HepG2 (cell line): ENCODE measurements around the gene NOP58. TPM values are rescaled to one million over a fixed set of nuclear protein-coding genes. Genes with fewer than 3 reads are reported as not detected.

Experiments used
- ASH2L ChIP-seq: fragments of 300-600, 200-600 bp; sonication (generic); IDR thresholded peaks from 2 replicates; pipeline ENCODE4 v1.7.0; 2017; ENCODE audit warnings: low read depth, mild to moderate bottlenecking, moderate library complexity, mixed read lengths, low read length; ENCODE audit not compliant: insufficient read length
- E2F2 ChIP-seq: sonication (generic); formaldehyde crosslinking; IDR thresholded peaks from 2 replicates; pipeline ENCODE4 v1.4.0; 2020; ENCODE audit warnings: missing genetic modification reagents, borderline replicate concordance
- GATAD1 ChIP-seq: IDR thresholded peaks from 2 replicates; pipeline ENCODE4 v1.6.1; 2016; ENCODE audit warnings: missing genetic modification reagents, missing compliant biosample characterization
- MIER3 ChIP-seq: IDR thresholded peaks from 2 replicates; pipeline ENCODE4 v1.6.1; 2016; ENCODE audit warnings: missing compliant biosample characterization, borderline replicate concordance
- RFXAP ChIP-seq: sonication (generic); formaldehyde crosslinking; IDR thresholded peaks from 2 replicates; pipeline ENCODE4 v1.4.0; 2020; ENCODE audit warnings: missing genetic modification reagents, borderline replicate concordance
- RXRA ChIP-seq: sonication (generic); formaldehyde crosslinking; IDR thresholded peaks from 2 replicates; pipeline ENCODE4 v1.5.1; 2020; ENCODE audit warnings: missing genetic modification reagents
- SMARCC2 ChIP-seq: fragments of 450-650 bp; IDR thresholded peaks from 2 replicates; pipeline ENCODE4 v1.6.1; 2017; ENCODE audit warnings: antibody characterized with exemption, mild to moderate bottlenecking
- STAT5B ChIP-seq: sonication (generic); formaldehyde crosslinking; IDR thresholded peaks from 2 replicates; pipeline ENCODE4 v1.4.0; 2020; ENCODE audit warnings: missing genetic modification reagents
- ZNF143 ChIP-seq: sonication (generic); formaldehyde crosslinking; IDR thresholded peaks from 2 replicates; pipeline ENCODE4 v1.4.0; 2020; ENCODE audit warnings: missing genetic modification reagents
- polyA plus RNA-seq, 8 experiments: library from polyadenylated mRNA; depleted of rRNA in 3 of 8; stranded (reverse) in 7 of 8; unstranded in 1 of 8; fragments of >200 nt; fragmentation: Illumina TruSeq in 4 of 8; extraction: Trizol in 4 of 8; gene quantifications; 2 replicates each; pipeline versions ENCODE4 v1.2.1 to v1.2.3, GENCODE V29; 2011 to 2016; ENCODE audit warnings: low read depth in 4 of 8, missing spikeins in 1 of 8, mixed read lengths in 1 of 8; ENCODE audit not compliant: insufficient read depth in 1 of 8
- total RNA-seq, 5 experiments: library from RNA; depleted of rRNA; stranded (reverse); fragments of >200 nt; fragmentation: Illumina TruSeq; extraction: Trizol; gene quantifications; 2 replicates each; pipeline ENCODE4 v1.2.3, GENCODE V29; 2016; ENCODE audit warnings: low read depth in 1 of 5
- TF ChIP-seq, protein P1 (sequence below): sonication (generic); formaldehyde crosslinking; IDR thresholded peaks from 2 replicates; pipeline ENCODE4 v1.9.0; 2021; ENCODE audit warnings: missing genetic modification reagents, mild to moderate bottlenecking, borderline replicate concordance
- TF ChIP-seq, protein P2 (sequence below): sonication (generic); formaldehyde crosslinking; IDR thresholded peaks from 2 replicates; pipeline ENCODE4 v1.5.0; 2020; ENCODE audit warnings: mild to moderate bottlenecking, missing genetic modification reagents
- TF ChIP-seq, protein P3 (sequence below): sonication (generic); formaldehyde crosslinking; IDR thresholded peaks from 2 replicates; pipeline ENCODE4 v1.5.1; 2020; ENCODE audit warnings: mild to moderate bottlenecking, missing genetic modification reagents, borderline replicate concordance
- TF ChIP-seq, protein P4 (sequence below): sonication (generic); formaldehyde crosslinking; IDR thresholded peaks from 2 replicates; pipeline ENCODE4 v1.8.0; 2022; ENCODE audit warnings: mild to moderate bottlenecking, missing genetic modification reagents; ENCODE audit not compliant: insufficient replicate concordance
- TF ChIP-seq, protein P5 (sequence below): sonication (generic); formaldehyde crosslinking; IDR thresholded peaks from 2 replicates; pipeline ENCODE4 v1.8.0; 2023; ENCODE audit warnings: mild to moderate bottlenecking, missing genetic modification reagents

Gene NOP58
- total and polyA plus RNA-seq, 2 of the 13 experiments (the other 11 are each of a cell fraction or from before 2014, with no cell fraction given): 74.9 to 203 TPM

DNA sequence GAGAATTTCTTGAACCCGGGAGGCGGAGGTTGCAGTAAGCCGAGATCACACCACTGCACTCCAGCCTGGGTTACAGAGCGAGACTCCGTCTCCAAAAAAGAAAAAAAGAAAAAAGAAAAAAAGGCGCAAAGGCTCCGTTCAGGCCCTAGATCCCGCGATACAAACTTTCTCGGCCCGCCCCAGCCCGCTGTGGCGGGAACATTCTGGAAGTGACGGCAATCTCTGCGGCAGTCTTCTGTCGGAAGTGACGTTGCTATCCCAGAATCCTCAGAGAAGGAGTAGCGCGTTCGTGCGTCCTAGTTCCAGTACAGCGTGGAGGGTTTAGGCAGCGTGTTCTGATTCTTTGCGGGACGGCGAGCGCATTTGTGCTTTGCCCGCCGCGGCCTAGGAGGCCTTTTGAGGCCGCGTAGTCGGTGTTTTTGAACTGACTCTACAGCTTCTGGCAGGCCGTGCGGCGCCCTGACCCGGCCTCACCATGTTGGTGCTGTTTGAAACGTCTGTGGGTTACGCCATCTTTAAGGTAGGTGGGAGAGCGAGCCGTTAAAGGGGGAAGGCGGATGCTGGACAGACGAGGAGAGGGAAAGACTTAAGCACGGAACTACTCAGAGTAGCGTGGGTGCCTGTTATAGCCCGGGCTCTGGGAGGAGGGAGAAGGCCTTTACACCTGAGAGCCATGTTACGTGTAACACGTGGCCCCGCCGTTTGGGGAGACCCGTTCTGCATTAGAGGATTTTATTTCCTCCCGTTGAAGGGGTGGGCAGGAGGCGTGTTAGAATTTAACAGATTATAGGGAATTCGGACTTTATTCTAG lies at the start of gene NOP58 (continued):
- TF ChIP-seq ASH2L (peak; percentile 94), RFXAP (peak; percentile 82), E2F2 (0 out of 2 replicates have a peak, but pooled peaks have one; percentile 21), STAT5B (CRISPR knock-in tag) (peak; percentile 35; the same call in 1 of the 2 replicates), MIER3 (peak; percentile 44; the same call in 1 of the 2 replicates), RXRA (CRISPR knock-in tag) (peak; percentile 79), GATAD1 (CRISPR knock-in tag) (peak; percentile 98), ZNF143 (CRISPR knock-in tag) (peak; percentile 96), SMARCC2 (no peak)
- TF ChIP-seq, protein P1, sequence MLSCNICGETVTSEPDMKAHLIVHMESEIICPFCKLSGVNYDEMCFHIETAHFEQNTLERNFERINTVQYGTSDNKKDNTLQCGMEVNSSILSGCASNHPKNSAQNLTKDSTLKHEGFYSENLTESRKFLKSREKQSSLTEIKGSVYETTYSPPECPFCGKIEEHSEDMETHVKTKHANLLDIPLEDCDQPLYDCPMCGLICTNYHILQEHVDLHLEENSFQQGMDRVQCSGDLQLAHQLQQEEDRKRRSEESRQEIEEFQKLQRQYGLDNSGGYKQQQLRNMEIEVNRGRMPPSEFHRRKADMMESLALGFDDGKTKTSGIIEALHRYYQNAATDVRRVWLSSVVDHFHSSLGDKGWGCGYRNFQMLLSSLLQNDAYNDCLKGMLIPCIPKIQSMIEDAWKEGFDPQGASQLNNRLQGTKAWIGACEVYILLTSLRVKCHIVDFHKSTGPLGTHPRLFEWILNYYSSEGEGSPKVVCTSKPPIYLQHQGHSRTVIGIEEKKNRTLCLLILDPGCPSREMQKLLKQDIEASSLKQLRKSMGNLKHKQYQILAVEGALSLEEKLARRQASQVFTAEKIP: no peak
- TF ChIP-seq, protein P2, sequence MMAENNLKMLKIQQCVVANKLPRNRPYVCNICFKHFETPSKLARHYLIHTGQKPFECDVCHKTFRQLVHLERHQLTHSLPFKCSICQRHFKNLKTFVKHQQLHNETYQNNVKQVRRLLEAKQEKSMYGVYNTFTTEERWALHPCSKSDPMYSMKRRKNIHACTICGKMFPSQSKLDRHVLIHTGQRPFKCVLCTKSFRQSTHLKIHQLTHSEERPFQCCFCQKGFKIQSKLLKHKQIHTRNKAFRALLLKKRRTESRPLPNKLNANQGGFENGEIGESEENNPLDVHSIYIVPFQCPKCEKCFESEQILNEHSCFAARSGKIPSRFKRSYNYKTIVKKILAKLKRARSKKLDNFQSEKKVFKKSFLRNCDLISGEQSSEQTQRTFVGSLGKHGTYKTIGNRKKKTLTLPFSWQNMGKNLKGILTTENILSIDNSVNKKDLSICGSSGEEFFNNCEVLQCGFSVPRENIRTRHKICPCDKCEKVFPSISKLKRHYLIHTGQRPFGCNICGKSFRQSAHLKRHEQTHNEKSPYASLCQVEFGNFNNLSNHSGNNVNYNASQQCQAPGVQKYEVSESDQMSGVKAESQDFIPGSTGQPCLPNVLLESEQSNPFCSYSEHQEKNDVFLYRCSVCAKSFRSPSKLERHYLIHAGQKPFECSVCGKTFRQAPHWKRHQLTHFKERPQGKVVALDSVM (CRISPR knock-in tag): no peak; the same call in 1 of the 2 replicates
- TF ChIP-seq, protein P3, sequence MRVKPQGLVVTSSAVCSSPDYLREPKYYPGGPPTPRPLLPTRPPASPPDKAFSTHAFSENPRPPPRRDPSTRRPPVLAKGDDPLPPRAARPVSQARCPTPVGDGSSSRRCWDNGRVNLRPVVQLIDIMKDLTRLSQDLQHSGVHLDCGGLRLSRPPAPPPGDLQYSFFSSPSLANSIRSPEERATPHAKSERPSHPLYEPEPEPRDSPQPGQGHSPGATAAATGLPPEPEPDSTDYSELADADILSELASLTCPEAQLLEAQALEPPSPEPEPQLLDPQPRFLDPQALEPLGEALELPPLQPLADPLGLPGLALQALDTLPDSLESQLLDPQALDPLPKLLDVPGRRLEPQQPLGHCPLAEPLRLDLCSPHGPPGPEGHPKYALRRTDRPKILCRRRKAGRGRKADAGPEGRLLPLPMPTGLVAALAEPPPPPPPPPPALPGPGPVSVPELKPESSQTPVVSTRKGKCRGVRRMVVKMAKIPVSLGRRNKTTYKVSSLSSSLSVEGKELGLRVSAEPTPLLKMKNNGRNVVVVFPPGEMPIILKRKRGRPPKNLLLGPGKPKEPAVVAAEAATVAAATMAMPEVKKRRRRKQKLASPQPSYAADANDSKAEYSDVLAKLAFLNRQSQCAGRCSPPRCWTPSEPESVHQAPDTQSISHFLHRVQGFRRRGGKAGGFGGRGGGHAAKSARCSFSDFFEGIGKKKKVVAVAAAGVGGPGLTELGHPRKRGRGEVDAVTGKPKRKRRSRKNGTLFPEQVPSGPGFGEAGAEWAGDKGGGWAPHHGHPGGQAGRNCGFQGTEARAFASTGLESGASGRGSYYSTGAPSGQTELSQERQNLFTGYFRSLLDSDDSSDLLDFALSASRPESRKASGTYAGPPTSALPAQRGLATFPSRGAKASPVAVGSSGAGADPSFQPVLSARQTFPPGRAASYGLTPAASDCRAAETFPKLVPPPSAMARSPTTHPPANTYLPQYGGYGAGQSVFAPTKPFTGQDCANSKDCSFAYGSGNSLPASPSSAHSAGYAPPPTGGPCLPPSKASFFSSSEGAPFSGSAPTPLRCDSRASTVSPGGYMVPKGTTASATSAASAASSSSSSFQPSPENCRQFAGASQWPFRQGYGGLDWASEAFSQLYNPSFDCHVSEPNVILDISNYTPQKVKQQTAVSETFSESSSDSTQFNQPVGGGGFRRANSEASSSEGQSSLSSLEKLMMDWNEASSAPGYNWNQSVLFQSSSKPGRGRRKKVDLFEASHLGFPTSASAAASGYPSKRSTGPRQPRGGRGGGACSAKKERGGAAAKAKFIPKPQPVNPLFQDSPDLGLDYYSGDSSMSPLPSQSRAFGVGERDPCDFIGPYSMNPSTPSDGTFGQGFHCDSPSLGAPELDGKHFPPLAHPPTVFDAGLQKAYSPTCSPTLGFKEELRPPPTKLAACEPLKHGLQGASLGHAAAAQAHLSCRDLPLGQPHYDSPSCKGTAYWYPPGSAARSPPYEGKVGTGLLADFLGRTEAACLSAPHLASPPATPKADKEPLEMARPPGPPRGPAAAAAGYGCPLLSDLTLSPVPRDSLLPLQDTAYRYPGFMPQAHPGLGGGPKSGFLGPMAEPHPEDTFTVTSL (CRISPR knock-in tag): peak; percentile 70; the same call in 1 of the 2 replicates
- TF ChIP-seq, protein P4, sequence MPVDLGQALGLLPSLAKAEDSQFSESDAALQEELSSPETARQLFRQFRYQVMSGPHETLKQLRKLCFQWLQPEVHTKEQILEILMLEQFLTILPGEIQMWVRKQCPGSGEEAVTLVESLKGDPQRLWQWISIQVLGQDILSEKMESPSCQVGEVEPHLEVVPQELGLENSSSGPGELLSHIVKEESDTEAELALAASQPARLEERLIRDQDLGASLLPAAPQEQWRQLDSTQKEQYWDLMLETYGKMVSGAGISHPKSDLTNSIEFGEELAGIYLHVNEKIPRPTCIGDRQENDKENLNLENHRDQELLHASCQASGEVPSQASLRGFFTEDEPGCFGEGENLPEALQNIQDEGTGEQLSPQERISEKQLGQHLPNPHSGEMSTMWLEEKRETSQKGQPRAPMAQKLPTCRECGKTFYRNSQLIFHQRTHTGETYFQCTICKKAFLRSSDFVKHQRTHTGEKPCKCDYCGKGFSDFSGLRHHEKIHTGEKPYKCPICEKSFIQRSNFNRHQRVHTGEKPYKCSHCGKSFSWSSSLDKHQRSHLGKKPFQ: no peak
- TF ChIP-seq, protein P5, sequence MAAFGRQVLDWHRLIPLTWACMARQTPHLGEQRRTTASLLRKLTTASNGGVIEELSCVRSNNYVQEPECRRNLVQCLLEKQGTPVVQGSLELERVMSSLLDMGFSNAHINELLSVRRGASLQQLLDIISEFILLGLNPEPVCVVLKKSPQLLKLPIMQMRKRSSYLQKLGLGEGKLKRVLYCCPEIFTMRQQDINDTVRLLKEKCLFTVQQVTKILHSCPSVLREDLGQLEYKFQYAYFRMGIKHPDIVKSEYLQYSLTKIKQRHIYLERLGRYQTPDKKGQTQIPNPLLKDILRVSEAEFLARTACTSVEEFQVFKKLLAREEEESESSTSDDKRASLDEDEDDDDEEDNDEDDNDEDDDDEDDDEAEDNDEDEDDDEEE (CRISPR knock-in tag): peak; percentile 53; the same call in 1 of the 2 replicates
